Neural cell (in vitro differentiated cells): ENCODE data around the gene ANKRD33. TPM values are rescaled to one million over a fixed set of nuclear protein-coding genes. Genes with fewer than 3 reads are reported as not detected.

Source experiments
- H2AFZ ChIP-seq: fragments of 200-600, 300-800 bp; sonication (generic), shearing (Covaris generic); 2 replicates; pipeline ENCODE4 v1.6.0; 2014; ENCODE audit warnings: low read depth, mild to moderate bottlenecking, antibody characterized with exemption, low read length, moderate library complexity
- H3F3A ChIP-seq: fragments of 200-600 bp; shearing (Covaris generic); 2 replicates; pipeline ENCODE4 v1.6.1; 2016; ENCODE audit warnings: mild to moderate bottlenecking, moderate library complexity, mixed read lengths, antibody characterized with exemption, low read length; ENCODE audit not compliant: insufficient read depth, poor library complexity, severe bottlenecking
- H3K27ac ChIP-seq: fragments of 200-600, 300-800 bp; sonication (generic), shearing (Covaris generic); 2 replicates; pipeline ENCODE4 v1.5.1; 2014; ENCODE audit warnings: mild to moderate bottlenecking, low read length, moderate library complexity
- H3K27me3 ChIP-seq: fragments of 300-800, 200-600 bp; sonication (generic), shearing (Covaris generic); 2 replicates; pipeline ENCODE4 v1.6.0; 2014; ENCODE audit warnings: mild to moderate bottlenecking, low read depth, low read length, moderate library complexity; ENCODE audit not compliant: insufficient read depth
- H3K36me3 ChIP-seq: fragments of 300-800, 200-600 bp; sonication (generic), shearing (Covaris generic); 2 replicates; pipeline ENCODE4 v1.5.1; 2014; ENCODE audit warnings: mild to moderate bottlenecking, antibody characterized with exemption, low read length, moderate library complexity; ENCODE audit not compliant: insufficient read depth
- H3K4me2 ChIP-seq: fragments of 300-800, 200-600 bp; sonication (generic), shearing (Covaris generic); 2 replicates; pipeline ENCODE4 v1.6.0; 2014; ENCODE audit warnings: mild to moderate bottlenecking, low read length
- H3K4me3 ChIP-seq: fragments of 300-800, 200-600 bp; sonication (generic), shearing (Covaris generic); 2 replicates; pipeline ENCODE4 v1.5.1; 2014; ENCODE audit warnings: mild to moderate bottlenecking, low read length, moderate library complexity
- H3K79me2 ChIP-seq: fragments of 200-600 bp; shearing (Covaris generic); replicated peaks from 2 replicates; pipeline ENCODE4 v1.6.0; 2014; ENCODE audit warnings: mild to moderate bottlenecking, low read length, moderate library complexity; ENCODE audit not compliant: insufficient read depth
- H3K9ac ChIP-seq: fragments of 300-800, 200-600 bp; sonication (generic), shearing (Covaris generic); 2 replicates; pipeline ENCODE4 v1.6.1; 2016; ENCODE audit warnings: mild to moderate bottlenecking, low read length, mixed read lengths
- H3K9me2 ChIP-seq: fragments of 200-600 bp; shearing (Covaris generic); 2 replicates; pipeline ENCODE4 v1.6.1; 2016; ENCODE audit warnings: mild to moderate bottlenecking, low read length, mixed read lengths; ENCODE audit not compliant: insufficient read depth
- H3K9me3 ChIP-seq: fragments of 200-600, 300-800 bp; sonication (generic), shearing (Covaris generic); 2 replicates; pipeline ENCODE4 v1.6.1; 2016; ENCODE audit warnings: mild to moderate bottlenecking, mixed run types, low read length, moderate library complexity, mixed read lengths
- H4K20me1 ChIP-seq: fragments of 200-600 bp; shearing (Covaris generic); 2 replicates; pipeline ENCODE4 v1.6.1; 2016; ENCODE audit warnings: mild to moderate bottlenecking, mixed run types; ENCODE audit not compliant: insufficient read depth
- CTCF ChIP-seq: fragments of 450-650 bp; IDR thresholded peaks from 2 replicates; pipeline ENCODE4 v1.5.1; 2014; ENCODE audit warnings: antibody characterized with exemption, mild to moderate bottlenecking, moderate library complexity; ENCODE audit not compliant: poor library complexity, severe bottlenecking
- EP300 ChIP-seq: fragments of 450-650 bp; conservative IDR thresholded peaks from 2 replicates; pipeline ENCODE4 v1.6.1; 2014; ENCODE audit warnings: antibody characterized with exemption, mild to moderate bottlenecking, moderate library complexity; ENCODE audit not compliant: poor library complexity, severe bottlenecking
- EZH2 ChIP-seq: fragments of 200-600, 300-800 bp; shearing (Covaris generic), sonication (generic); IDR thresholded peaks from 2 replicates; pipeline ENCODE4 v1.6.1; 2014; ENCODE audit warnings: antibody characterized with exemption, low read length, borderline replicate concordance, mild to moderate bottlenecking; ENCODE audit not compliant: insufficient read depth, poor library complexity, severe bottlenecking
- MXI1 ChIP-seq: fragments of 450-650 bp; conservative IDR thresholded peaks from 2 replicates; pipeline ENCODE4 v1.6.1; 2014; ENCODE audit warnings: antibody characterized with exemption, mild to moderate bottlenecking; ENCODE audit not compliant: poor library complexity, severe bottlenecking
- POLR2AphosphoS5 ChIP-seq: IDR thresholded peaks from 2 replicates; pipeline ENCODE4 v1.6.1; 2012
- RAD21 ChIP-seq: fragments of 450-650 bp; conservative IDR thresholded peaks from 2 replicates; pipeline ENCODE4 v1.6.1; 2014; ENCODE audit warnings: antibody characterized with exemption, mild to moderate bottlenecking, moderate library complexity
- REST ChIP-seq: IDR thresholded peaks from 2 replicates; pipeline ENCODE4 v1.6.1; 2012; ENCODE audit warnings: borderline replicate concordance
- SMC3 ChIP-seq: fragments of 450-650 bp; conservative IDR thresholded peaks from 2 replicates; pipeline ENCODE4 v1.6.1; 2014; ENCODE audit warnings: antibody characterized with exemption, mild to moderate bottlenecking, moderate library complexity; ENCODE audit not compliant: poor library complexity
- TAF1 ChIP-seq: IDR thresholded peaks from 2 replicates; pipeline ENCODE4 v1.6.1; 2012; ENCODE audit warnings: low read depth
- polyA plus RNA-seq: library from polyadenylated mRNA; depleted of rRNA; stranded (reverse); fragments of >200 nt; gene quantifications from 2 replicates; pipeline ENCODE4 v1.2.3, GENCODE V29; 2014

The ANKRD33 gene
- polyA plus RNA-seq, 1 donor from 2014 or later, result not detected

- Histone ChIP-seq H3K79me2 (no peaks in the 10 kb centered on the region), H3K9me2 (no peaks in the 10 kb centered on the region), H3K9ac (no peak overlapping the region), H3K4me3 (no peak overlapping the region), H4K20me1 (no peaks in the 10 kb centered on the region), H3K27me3 (peaks cover 16% of the 10 kb centered on the region), H3K4me2 (no peak overlapping the region), H2AFZ (no peak overlapping the region), H3K36me3 (no peaks in the 10 kb centered on the region), H3F3A (no peaks in the 10 kb centered on the region), H3K9me3 (no peaks in the 10 kb centered on the region), H3K27ac (no peak overlapping the region)
- TF ChIP-seq TAF1 (no peak), RAD21 (no peak), SMC3 (no peak), POLR2AphosphoS5 (no peak), CTCF (no peak), MXI1 (no peak), EZH2 (no peak), REST (no peak), EP300 (no peak)
Measured at GRCh38 chr12:51865757-51866270, 22.1 kb upstream of the ANKRD33 start.

DNA sequence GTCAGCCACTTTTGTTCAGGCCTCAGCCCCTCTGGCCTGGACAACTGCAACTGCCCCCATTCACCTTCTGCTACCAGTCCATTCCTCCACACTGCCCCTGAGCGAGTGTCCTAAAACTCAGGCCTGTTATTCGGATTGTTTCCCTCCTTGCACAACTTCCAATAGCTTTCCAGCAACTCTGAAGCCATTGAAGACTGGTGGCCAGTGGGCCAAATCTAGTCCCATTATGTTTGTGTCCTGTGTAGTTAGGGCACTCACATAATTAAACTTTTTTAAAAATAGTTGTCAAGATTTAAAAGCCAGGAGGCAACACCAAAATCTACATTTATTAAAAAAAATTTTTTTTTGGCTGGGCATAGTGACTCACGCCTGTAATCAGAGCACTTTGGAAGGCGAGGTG, 21.6 kb upstream of the ANKRD33 start:
- no peak for TF ChIP-seq POLR2AphosphoS5
- TF ChIP-seq EP300, result no peak
- TF ChIP-seq REST, result no peak
- no peak for TF ChIP-seq TAF1
- no peak for TF ChIP-seq EZH2
- TF ChIP-seq RAD21, result no peak
- TF ChIP-seq SMC3, result no peak
- no peak for TF ChIP-seq MXI1
- no peak for TF ChIP-seq CTCF
- Histone ChIP-seq H3K27ac (no peak overlapping the region), H4K20me1 (no peaks in the 10 kb centered on the region), H3K9me2 (no peaks in the 10 kb centered on the region), H3K4me2 (no peak overlapping the region), H3K27me3 (peaks cover 16% of the 10 kb centered on the region), H2AFZ (no peak overlapping the region), H3F3A (no peaks in the 10 kb centered on the region), H3K36me3 (no peaks in the 10 kb centered on the region), H3K9ac (no peak overlapping the region), H3K9me3 (no peaks in the 10 kb centered on the region), H3K79me2 (no peaks in the 10 kb centered on the region), H3K4me3 (no peak overlapping the region)
